AG04450 (cell line): ENCODE data around the gene CCDC57. TPM values are rescaled to one million over a fixed set of nuclear protein-coding genes. Genes with fewer than 3 reads are reported as not detected.

Experiments
- CTCF ChIA-PET: fragments of 300-600, 350-600 bp; formaldehyde crosslinking; extraction: SDS; loops from one replicate; lab custom pipeline; 2022; ENCODE audit warnings: antibody characterized with exemption, inconsistent platforms; lab: Charles Lee
- POLR2A ChIA-PET: fragments of 350-600 bp; formaldehyde crosslinking; extraction: SDS; loops from one replicate; lab custom pipeline; 2021; ENCODE audit warnings: antibody characterized with exemption, inconsistent platforms; lab: Yijun Ruan, JAX
- DNase-seq: peaks from one replicate; pipeline ENCODE4 v3.0.0-alpha.2; 2011; ENCODE audit warnings: low read depth, low spot score
- H3K27ac ChIP-seq: one replicate; pipeline ENCODE4 v1.5.1; 2012; ENCODE audit warnings: low read depth, low read length, control low read depth
- H3K27me3 ChIP-seq: one replicate; pipeline ENCODE4 v1.6.0; 2012; ENCODE audit warnings: low read length; ENCODE audit not compliant: control insufficient read depth, insufficient read depth
- H3K4me3 ChIP-seq: 2 replicates; pipeline ENCODE4 v1.5.1; 2011; ENCODE audit warnings: mild to moderate bottlenecking, low read depth, low read length, control low read depth
- H3K9me3 ChIP-seq: 2 replicates; pipeline ENCODE4 v1.5.1; 2012; ENCODE audit warnings: low read length; ENCODE audit not compliant: control insufficient read depth, insufficient read depth
- CTCF ChIP-seq: IDR thresholded peaks from 2 replicates; pipeline ENCODE4 v1.5.1; 2011; ENCODE audit warnings: low read depth, low read length, control low read depth, inconsistent platforms
- polyA plus RNA-seq: library from polyadenylated mRNA; depleted of rRNA; stranded (reverse); fragments of >200 nt; gene quantifications from 2 replicates; pipeline ENCODE4 v1.2.3, GENCODE V29; 2011

Gene CCDC57
- polyA plus RNA-seq, 1 experiment: 11.1 TPM

GRCh38 chr17:82106688-82107305 is 105.8 kb downstream of the CCDC57 start:
- TF ChIP-seq CTCF: no peak
- no peak overlapping the region for H3K4me3 ChIP-seq
- CTCF ChIA-PET: no interaction called here
- POLR2A ChIA-PET: interaction anchor here (0.9 kb wide), 1 partner anchor 69 kb away, joined by 3 read pairs; the partner anchor contains the start of gene DCXR
- H3K9me3 ChIP-seq: no peaks in the 10 kb centered on the region; the same call in 1 of the 2 replicates
- no peak for DNase-seq
- no peak overlapping the region for H3K27ac ChIP-seq
- no peaks in the 10 kb centered on the region for H3K27me3 ChIP-seq

DNA sequence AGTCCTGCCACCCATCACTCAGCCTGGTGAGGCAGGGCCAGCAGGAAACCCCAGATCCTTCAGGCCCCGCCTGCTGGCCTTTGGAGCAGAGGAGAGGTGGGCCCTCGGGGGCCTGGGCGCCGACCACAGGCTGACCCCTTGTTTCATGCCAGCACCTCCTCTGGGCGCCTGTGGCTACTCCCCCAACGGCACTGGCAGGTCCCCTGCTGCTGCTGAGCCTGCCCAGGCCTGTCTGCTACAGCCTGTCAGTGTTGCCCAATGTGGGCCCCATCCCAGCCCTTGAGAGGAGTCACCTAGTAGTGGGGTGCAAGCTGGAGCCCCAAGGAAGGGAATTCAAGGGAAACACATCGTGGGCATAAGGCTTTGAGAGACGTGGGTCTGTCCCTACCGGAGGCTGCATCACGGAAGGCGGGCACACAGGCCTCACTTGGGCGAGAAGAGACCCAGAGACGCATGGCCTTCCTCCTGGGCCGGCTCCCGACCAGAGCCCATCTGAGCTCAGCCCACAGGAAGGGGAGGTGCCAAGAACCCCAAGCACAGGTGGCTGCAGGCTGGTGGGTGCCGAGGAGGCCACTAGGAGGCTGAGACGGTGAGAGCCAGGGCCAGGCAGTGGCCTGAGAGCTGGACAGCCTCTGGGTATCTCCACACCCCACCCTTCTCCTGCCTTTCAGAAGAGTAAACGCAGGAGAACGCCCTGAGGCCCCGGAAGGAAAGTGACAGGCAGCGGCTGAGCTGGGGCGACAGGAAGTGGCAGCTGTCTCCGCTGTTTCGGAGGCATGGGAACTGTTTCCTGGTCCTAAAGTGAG is 106.6 kb downstream of the CCDC57 start:
- DNase-seq: no peak
- ChIA-PET POLR2A (interaction anchor here (0.9 kb wide), 1 partner anchor 68 kb away, joined by 3 read pairs; the partner anchor contains the start of gene DCXR), CTCF (interaction anchor here (0.7 kb wide), 1 partner anchor 80 kb away, joined by 3 read pairs; no protein-coding TSS in a partner anchor)
- H3K9me3 ChIP-seq: no peaks in the 10 kb centered on the region; the same call in 1 of the 2 replicates
- H3K4me3 ChIP-seq: no peak overlapping the region
- no peaks in the 10 kb centered on the region for H3K27me3 ChIP-seq
- H3K27ac ChIP-seq: no peak overlapping the region
- TF ChIP-seq CTCF: peak; percentile 45

DNA sequence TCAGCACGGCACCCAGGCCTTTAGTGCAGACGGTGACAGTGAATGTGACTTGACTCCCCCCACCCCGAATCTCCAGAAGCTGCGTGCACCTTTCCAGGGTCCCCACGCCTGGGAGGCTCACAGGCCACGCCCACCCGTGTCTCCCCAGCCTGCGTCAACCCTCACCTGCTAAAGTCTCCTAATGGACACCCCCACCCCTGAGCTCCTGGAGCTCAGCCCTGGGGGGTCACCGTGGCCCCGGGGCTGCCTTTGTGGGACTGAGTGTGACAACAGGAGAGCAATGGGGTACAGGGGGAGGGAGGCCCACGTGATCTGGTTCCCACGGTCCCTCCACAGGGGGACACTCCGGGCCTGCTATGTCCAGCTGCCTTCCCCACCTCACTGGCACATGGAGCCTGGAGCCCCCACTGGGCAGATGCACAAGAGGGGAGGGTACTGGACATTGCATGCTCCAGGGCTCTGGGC is 107.2 kb downstream of the CCDC57 start:
- CTCF ChIA-PET: interaction anchor here (0.7 kb wide), 1 partner anchor 79 kb away, joined by 3 read pairs; no protein-coding TSS in a partner anchor
- H3K27ac ChIP-seq: no peak overlapping the region
- no peak for DNase-seq

DNA sequence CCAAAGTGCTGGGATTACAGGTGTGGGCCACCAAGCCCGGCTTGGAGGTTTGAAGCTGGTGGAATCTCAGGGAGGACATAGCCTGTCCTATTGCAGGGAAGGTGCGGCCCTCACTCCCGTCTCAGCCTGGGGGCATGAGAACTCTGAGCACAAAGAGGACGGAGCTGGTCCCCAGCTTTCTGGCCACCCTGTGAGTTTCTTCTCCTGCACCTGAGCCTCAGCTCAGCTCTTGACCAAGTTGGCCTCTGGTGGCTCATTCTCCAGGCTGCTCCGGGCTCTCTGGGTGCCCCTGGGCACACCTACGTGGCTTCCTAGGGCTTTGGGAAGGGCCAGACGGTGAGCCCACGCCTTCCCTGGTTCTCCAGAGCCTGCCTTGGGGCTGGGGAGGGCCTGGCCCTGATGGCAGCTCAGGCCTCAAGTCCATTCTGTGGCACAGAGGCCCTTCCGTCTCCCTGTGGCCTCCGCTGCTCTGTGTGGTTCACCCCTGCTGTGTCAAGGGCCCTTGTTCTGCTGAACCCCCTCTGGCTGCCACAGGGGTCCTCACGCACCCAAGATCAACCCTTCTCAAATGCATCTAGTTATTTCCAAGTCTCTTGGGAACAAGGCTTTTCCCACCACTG is 107.7 kb downstream of the CCDC57 start:
- TF ChIP-seq CTCF: no peak
- no peaks in the 10 kb centered on the region; the same call in 1 of the 2 replicates for H3K9me3 ChIP-seq
- H3K4me3 ChIP-seq: no peak overlapping the region
- ChIA-PET CTCF (no interaction called here), POLR2A (interaction anchor here (0.6 to 0.7 kb wide), 2 partner anchors 63 to 442 kb away, joined by 3 to 6 read pairs; no protein-coding TSS in a partner anchor)
- no peaks in the 10 kb centered on the region for H3K27me3 ChIP-seq
- no peak overlapping the region for H3K27ac ChIP-seq
- DNase-seq: no peak

More for the DNA sequence above, 107.2 kb downstream of the CCDC57 start:
- POLR2A ChIA-PET: interaction anchor here (0.7 kb wide), 1 partner anchor 63 kb away, joined by 3 read pairs; no protein-coding TSS in a partner anchor
- TF ChIP-seq CTCF: no peak
- Histone ChIP-seq H3K9me3 (no peaks in the 10 kb centered on the region; the same call in 1 of the 2 replicates), H3K4me3 (no peak overlapping the region), H3K27me3 (no peaks in the 10 kb centered on the region)
